ENCODE data around the gene PDE3A. TPM values are rescaled to one million over a fixed set of nuclear protein-coding genes. Genes with fewer than 3 reads are reported as not detected.

The PDE3A gene
- total RNA-seq, 6 donors from 2014 or later = 1.0 to 10.0 (median 3.2) TPM

- Histone ChIP-seq H3K27ac (no peak overlapping the region), H3K9me3 (no peaks in the 10 kb centered on the region), H3K27me3 (no peaks in the 10 kb centered on the region), H3K36me3 (no peaks in the 10 kb centered on the region), H3K4me3 (no peak overlapping the region), H3K4me1 (no peaks in the 10 kb centered on the region)
- TF ChIP-seq POLR2AphosphoS5 (IDR thresholded peaks at IDR 0.05) (no peak), POLR2A (IDR thresholded peaks at IDR 0.05) (no peak), EP300 (IDR thresholded peaks at IDR 0.05) (no peak)
- TF ChIP-seq, protein P1, sequence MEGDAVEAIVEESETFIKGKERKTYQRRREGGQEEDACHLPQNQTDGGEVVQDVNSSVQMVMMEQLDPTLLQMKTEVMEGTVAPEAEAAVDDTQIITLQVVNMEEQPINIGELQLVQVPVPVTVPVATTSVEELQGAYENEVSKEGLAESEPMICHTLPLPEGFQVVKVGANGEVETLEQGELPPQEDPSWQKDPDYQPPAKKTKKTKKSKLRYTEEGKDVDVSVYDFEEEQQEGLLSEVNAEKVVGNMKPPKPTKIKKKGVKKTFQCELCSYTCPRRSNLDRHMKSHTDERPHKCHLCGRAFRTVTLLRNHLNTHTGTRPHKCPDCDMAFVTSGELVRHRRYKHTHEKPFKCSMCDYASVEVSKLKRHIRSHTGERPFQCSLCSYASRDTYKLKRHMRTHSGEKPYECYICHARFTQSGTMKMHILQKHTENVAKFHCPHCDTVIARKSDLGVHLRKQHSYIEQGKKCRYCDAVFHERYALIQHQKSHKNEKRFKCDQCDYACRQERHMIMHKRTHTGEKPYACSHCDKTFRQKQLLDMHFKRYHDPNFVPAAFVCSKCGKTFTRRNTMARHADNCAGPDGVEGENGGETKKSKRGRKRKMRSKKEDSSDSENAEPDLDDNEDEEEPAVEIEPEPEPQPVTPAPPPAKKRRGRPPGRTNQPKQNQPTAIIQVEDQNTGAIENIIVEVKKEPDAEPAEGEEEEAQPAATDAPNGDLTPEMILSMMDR (IDR thresholded peaks at IDR 0.05) = no peak
- ATAC-seq (ENCODE audit: low FRiP score in 2 of 2) = no peak
- DNase-seq = no peak
- WGBS, 2 donors = 74 to 80% methylated on average over 3 of the region's 3 CpGs
These were observed 78.5 kb downstream of the PDE3A start for GRCh38 chr12:20446836-20447235.

DNA sequence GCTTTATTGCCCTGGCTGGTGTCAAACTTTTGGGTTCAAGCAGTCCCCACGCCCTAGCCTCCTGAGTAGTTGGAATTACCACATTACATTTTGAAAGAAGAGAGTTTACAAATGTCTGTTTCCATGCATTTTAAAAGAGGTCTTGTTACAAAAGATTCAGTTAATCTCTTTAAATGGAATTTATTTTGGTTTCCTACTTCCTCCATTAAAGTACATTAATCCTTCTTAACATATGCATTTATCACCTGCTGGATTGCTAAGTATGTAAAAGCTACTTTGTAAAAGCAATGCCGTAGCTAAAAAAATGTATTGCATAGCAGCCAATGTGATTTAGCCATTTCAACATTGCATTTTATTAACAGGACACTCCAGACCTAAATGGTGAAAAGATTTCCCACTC lies 80.4 kb downstream of the PDE3A start:
- 76 to 81% methylated on average over 2 of the region's 2 CpGs for WGBS, 2 donors
- ATAC-seq (ENCODE audit: low FRiP score in 2 of 2) (no peak), DNase-seq (no peak)
- H3K9me3 ChIP-seq = no peaks in the 10 kb centered on the region
- no peaks in the 10 kb centered on the region for H3K27me3 ChIP-seq
- H3K36me3 ChIP-seq = no peaks in the 10 kb centered on the region
- H3K27ac ChIP-seq = no peak overlapping the region
- no peak overlapping the region for H3K4me3 ChIP-seq
- no peaks in the 10 kb centered on the region for H3K4me1 ChIP-seq
- TF ChIP-seq EP300 (IDR thresholded peaks at IDR 0.05) (no peak), POLR2A (IDR thresholded peaks at IDR 0.05) (no peak), POLR2AphosphoS5 (IDR thresholded peaks at IDR 0.05) (no peak)
- TF ChIP-seq, protein P1 (IDR thresholded peaks at IDR 0.05) = no peak

- 81 to 84% methylated on average over 2 of the region's 2 CpGs for WGBS, 2 donors
- no peaks in the 10 kb centered on the region for H3K4me1 ChIP-seq
- H3K9me3 ChIP-seq = no peaks in the 10 kb centered on the region
- no peak for ATAC-seq (ENCODE audit: low FRiP score in 2 of 2)
- DNase-seq = no peak
- no peak overlapping the region for H3K27ac ChIP-seq
- H3K27me3 ChIP-seq = no peaks in the 10 kb centered on the region
- H3K36me3 ChIP-seq = no peaks in the 10 kb centered on the region
- TF ChIP-seq, protein P1 (IDR thresholded peaks at IDR 0.05) = no peak
- TF ChIP-seq POLR2AphosphoS5 (IDR thresholded peaks at IDR 0.05) (no peak), POLR2A (IDR thresholded peaks at IDR 0.05) (no peak), EP300 (IDR thresholded peaks at IDR 0.05) (no peak)
- no peak overlapping the region for H3K4me3 ChIP-seq
These were observed 82.3 kb downstream of the PDE3A start for GRCh38 chr12:20450591-20451180.

GRCh38 chr12:20451761-20452160 lies 83.4 kb downstream of the PDE3A start:
- DNase-seq = no peak
- WGBS, 2 donors = 86 to 89% methylated on average over 3 of the region's 3 CpGs
- Histone ChIP-seq H3K4me3 (no peak overlapping the region), H3K27me3 (no peaks in the 10 kb centered on the region), H3K9me3 (no peaks in the 10 kb centered on the region), H3K27ac (no peak overlapping the region), H3K36me3 (no peaks in the 10 kb centered on the region), H3K4me1 (no peaks in the 10 kb centered on the region)
- TF ChIP-seq, protein P1 (IDR thresholded peaks at IDR 0.05) = no peak
- TF ChIP-seq POLR2AphosphoS5 (IDR thresholded peaks at IDR 0.05) = no peak
- no peak for TF ChIP-seq EP300 (IDR thresholded peaks at IDR 0.05)
- no peak for TF ChIP-seq POLR2A (IDR thresholded peaks at IDR 0.05)
- ATAC-seq (ENCODE audit: low FRiP score in 2 of 2) = no peak

DNA sequence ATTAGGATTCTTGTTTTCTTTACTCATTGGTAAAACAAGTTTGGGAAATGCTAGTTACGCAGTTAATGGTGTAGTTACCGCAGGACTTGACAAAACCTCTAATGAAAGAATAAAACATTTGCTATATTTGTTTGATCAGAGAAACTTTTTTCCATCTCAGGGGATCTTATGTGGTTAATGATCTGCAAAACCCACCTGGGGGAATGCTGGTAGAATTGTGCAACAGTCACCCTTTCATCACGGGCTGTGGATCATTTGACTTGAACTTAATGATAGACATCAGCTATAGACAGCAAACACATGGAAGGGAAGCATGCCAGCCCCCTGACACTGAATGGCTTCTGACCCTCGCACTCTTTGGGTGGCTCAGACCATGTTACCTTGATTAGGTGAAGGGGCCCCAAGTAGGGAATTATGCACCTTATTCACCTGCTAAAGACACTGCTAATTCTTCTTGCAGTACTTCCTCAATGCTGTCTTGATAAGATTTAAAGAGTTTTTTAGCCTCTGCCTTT lies 84.2 kb downstream of the PDE3A start:
- 82 to 88% methylated on average over 4 of the region's 4 CpGs for WGBS, 2 donors
- DNase-seq (no peak), ATAC-seq (ENCODE audit: low FRiP score in 2 of 2) (no peak)
- Histone ChIP-seq H3K36me3 (no peaks in the 10 kb centered on the region), H3K4me3 (no peak overlapping the region), H3K9me3 (no peaks in the 10 kb centered on the region), H3K27ac (no peak overlapping the region), H3K4me1 (no peaks in the 10 kb centered on the region), H3K27me3 (no peaks in the 10 kb centered on the region)
- TF ChIP-seq, protein P1 (IDR thresholded peaks at IDR 0.05) = no peak
- TF ChIP-seq POLR2A (IDR thresholded peaks at IDR 0.05) (no peak), POLR2AphosphoS5 (IDR thresholded peaks at IDR 0.05) (no peak), EP300 (IDR thresholded peaks at IDR 0.05) (no peak)
